HL-60 (cell line): ENCODE results near the gene ANKRD26.

ENCODE experiments used
- DNase-seq, 2 experiments: peaks; one replicate each; pipeline ENCODE4 v3.0.0-alpha.2; 2010 to 2020; ENCODE audit warnings: low read depth in 1 of 2, low spot score in 1 of 2
- H3K27ac ChIP-seq: fragments of 250-450 bp; sonication (Bioruptor Pico); replicated peaks from 2 replicates; pipeline ENCODE4 v1.5.1; 2020; ENCODE audit warnings: mild to moderate bottlenecking, moderate library complexity
- H3K27me3 ChIP-seq: fragments of 250-450 bp; sonication (Bioruptor Pico); 2 replicates; pipeline ENCODE4 v1.5.1; 2021; ENCODE audit warnings: mild to moderate bottlenecking, moderate library complexity; ENCODE audit not compliant: insufficient read depth, poor library complexity, severe bottlenecking
- H3K4me3 ChIP-seq: replicated peaks from 2 replicates; pipeline ENCODE4 v1.5.1; 2011; ENCODE audit warnings: mild to moderate bottlenecking, control low read depth, low read length; ENCODE audit not compliant: insufficient read depth
- CTCF ChIP-seq: IDR thresholded peaks from one replicate; pipeline ENCODE4 v1.5.1; 2011; ENCODE audit warnings: low read length, control low read depth, inconsistent platforms; ENCODE audit not compliant: insufficient read depth
- GABPA ChIP-seq: IDR thresholded peaks from 2 replicates; pipeline ENCODE4 v1.6.1; 2012; ENCODE audit warnings: low read depth
- POLR2AphosphoS5 ChIP-seq: IDR thresholded peaks from 2 replicates; pipeline ENCODE4 v1.6.1; 2012; ENCODE audit warnings: low read depth
- REST ChIP-seq: IDR thresholded peaks from 2 replicates; pipeline ENCODE4 v1.6.1; 2012; ENCODE audit warnings: low read depth; ENCODE audit not compliant: insufficient replicate concordance
- SPI1 ChIP-seq: IDR thresholded peaks from 2 replicates; pipeline ENCODE4 v1.6.1; 2012; ENCODE audit warnings: low read depth, mild to moderate bottlenecking, borderline replicate concordance

Gene ANKRD26

GRCh38 chr10:27100813-27101347 lies 586 bp upstream of the ANKRD26 start:
- Histone ChIP-seq H3K27me3 (no peaks in the 10 kb centered on the region), H3K27ac (peak overlapping the region; percentile 72), H3K4me3 (peak overlapping the region; percentile 64)
- TF ChIP-seq GABPA (no peak), CTCF (no peak)
- peak in 1 of 2 experiments; percentile 5 for DNase-seq

GRCh38 chr10:27099448-27099847 lies 846 bp downstream of the ANKRD26 start:
- DNase-seq, result no peak
- H3K4me3 ChIP-seq, result peak overlapping the region; percentile 64
- H3K27ac ChIP-seq, result peak overlapping the region; percentile 72
- TF ChIP-seq SPI1, result no peak
- no peak for TF ChIP-seq CTCF
- no peak for TF ChIP-seq REST
- TF ChIP-seq GABPA, result no peak
- TF ChIP-seq POLR2AphosphoS5, result no peak
- H3K27me3 ChIP-seq, result no peaks in the 10 kb centered on the region

GRCh38 chr10:27088119-27089044 lies 11.9 kb downstream of the ANKRD26 start:
- H3K4me3 ChIP-seq, result no peak overlapping the region
- no peaks in the 10 kb centered on the region for H3K27me3 ChIP-seq
- DNase-seq, result no peak
- TF ChIP-seq POLR2AphosphoS5 (no peak), REST (no peak), GABPA (no peak), CTCF (no peak), SPI1 (no peak)
- no peak overlapping the region for H3K27ac ChIP-seq
